Measurements from ENCODE around the gene ZNF431. TPM values are rescaled to one million over a fixed set of nuclear protein-coding genes. Genes with fewer than 3 reads are reported as not detected.

ZNF431 gene
- polyA plus RNA-seq, 3 donors, result 15.3 to 32.4 (median 31.8) TPM

Other genes starting within 250 kb of the ZNF431 start
- 10 to 100 TPM; 16.4 to 18.7 (median 17.7) TPM for gene ZNF85, start 218.8 kb upstream of the ZNF431 start, polyA plus RNA-seq (ENCODE audit: insufficient read length in 3 of 3)
- gene ZNF430, start 121.4 kb upstream of the ZNF431 start, polyA plus RNA-seq (ENCODE audit: insufficient read length in 3 of 3), result 10 to 100 TPM in 2 of 3 donors, 1 to 10 TPM in 1; 8.1 to 11.0 (median 10.6) TPM
- gene ZNF714, start 59.8 kb upstream of the ZNF431 start, polyA plus RNA-seq (ENCODE audit: insufficient read length in 3 of 3), result 10 to 100 TPM; 13.1 to 17.7 (median 13.6) TPM
- gene ZNF708, start 187.4 kb downstream of the ZNF431 start, polyA plus RNA-seq (ENCODE audit: insufficient read length in 3 of 3), result 10 to 100 TPM; 15.1 to 22.3 (median 21.3) TPM
- gene ZNF738, start 217.0 kb downstream of the ZNF431 start, polyA plus RNA-seq (ENCODE audit: insufficient read length in 3 of 3), result 10 to 100 TPM; 31.0 to 45.5 (median 37.4) TPM

Data from renal pelvis (tissue), 3 donors.